Measurements from ENCODE around the gene C1GALT1.
"Not testable (repeated sequence)": the region's sequence is repeated elsewhere in the genome, so short reads cannot be mapped to it uniquely, and the experiment has no call there.

Gene C1GALT1

DNA sequence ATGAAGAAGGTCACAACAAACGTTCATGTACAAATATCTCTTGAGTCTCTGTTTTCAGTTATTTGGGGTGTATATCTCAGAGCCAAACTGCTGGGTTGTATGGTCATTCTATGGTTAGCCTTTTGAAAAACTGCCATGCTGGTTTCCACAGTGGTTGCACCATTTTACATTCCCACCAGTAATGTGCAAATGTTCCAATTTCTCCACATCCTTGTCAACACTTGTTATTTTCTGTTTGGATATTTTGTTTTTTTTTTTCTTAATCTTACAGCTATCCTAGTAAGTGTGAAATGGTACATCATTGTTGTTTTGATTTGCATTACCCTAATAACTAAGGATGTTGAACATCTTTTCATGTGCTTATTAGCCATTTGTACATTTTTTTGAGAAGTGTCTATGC lies 13.0 kb upstream of the C1GALT1 start:
- no peak for DNase-seq (ENCODE audit: low read depth)

GRCh38 chr7:7173956-7174632 lies 8.2 kb upstream of the C1GALT1 start:
- DNase-seq (ENCODE audit: low read depth), result no peak

GRCh38 chr7:7175075-7175695 lies 7.2 kb upstream of the C1GALT1 start:
- no peak for DNase-seq (ENCODE audit: low read depth)

DNA sequence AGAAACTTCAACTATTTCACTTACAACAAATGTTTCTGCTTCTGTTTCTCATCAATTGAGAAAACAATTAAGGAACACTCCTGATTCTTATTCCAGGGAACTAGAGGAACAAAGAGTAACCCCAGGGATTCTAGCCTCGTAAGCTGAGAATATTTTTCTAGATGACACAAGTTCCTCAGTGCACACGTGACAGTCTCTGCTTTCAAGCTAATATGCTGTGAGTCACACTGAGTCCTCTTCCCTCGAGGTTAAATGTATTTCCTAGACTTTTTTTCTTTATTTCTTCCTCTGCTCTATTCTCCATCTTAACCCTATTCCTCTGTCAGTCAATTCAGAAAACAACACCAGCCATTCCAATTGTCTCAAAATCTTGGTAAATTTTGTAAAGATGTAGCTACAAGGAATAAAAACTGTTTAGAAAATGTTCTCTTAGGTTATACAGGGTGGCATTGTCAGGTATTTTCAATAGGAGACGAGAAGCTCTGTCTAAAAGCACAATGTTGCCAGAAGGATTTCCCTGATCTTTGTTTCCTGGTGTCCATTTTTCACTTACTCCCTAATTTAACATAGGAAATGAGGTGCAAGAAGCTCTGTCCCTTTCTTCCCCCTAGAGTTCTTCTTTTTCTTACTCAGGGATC lies 5.8 kb upstream of the C1GALT1 start:
- no peak for DNase-seq (ENCODE audit: low read depth)

DNA sequence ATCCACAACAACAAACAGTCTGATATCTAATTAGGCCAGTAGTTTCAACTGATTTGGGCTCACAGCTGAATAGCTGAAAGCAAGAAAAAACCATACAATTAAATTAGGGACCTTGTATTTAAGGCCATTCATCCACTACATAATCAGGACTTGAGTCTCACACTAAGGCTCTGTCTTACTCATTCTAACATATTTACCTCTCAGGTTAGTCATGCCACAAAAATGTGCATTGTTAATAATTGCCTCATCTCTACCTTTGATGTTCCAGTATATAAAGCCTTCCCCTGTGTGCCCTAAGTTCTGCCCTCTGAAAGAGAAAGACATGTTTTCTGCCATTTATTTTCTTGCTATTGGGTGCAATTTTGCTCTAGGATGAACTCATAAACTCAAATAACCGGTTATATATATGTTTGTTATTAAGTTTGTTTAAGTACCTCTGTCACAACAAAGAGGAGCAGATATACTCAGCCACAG lies 5.3 kb upstream of the C1GALT1 start:
- DNase-seq (ENCODE audit: low read depth), result no peak

DNA sequence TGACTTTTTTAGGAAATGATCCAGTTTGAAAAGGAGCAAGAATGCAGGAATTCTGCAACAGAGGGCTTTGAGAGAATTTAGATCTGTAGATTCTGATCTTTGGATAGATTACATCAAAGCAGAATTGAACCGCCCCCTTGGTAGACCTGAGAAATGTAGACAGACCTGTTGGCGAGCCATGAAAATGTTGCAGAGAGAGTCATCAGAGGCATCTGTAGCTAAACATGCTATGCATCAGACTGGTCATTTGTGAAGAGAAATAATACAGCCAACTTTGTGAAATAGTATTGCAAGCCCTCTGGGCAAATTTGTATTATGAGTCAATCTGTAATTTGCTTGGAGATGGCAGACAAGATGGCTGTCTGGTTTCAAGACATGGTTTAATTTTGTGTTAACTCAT lies 4.3 kb upstream of the C1GALT1 start:
- no peak for DNase-seq (ENCODE audit: low read depth)

DNA sequence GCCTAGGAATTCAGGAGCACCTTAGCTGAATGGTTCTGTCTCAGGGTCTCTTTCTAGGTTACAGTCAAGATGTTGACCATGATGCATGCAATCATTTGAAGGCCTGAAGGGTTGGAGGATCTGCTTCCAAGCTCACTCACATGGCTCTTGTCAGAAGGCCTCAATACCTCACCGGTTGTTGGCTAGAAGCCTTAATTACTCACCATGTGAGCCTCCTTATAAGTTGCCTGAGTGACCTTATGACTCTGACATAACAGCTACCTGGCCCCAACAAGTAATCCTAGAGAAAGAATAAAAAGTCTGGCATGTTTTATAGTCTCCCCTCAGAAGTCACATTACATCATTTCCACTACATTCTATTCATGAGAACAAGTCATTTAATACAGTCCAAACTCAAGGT lies 3.4 kb upstream of the C1GALT1 start:
- DNase-seq (ENCODE audit: low read depth), result no peak

DNA sequence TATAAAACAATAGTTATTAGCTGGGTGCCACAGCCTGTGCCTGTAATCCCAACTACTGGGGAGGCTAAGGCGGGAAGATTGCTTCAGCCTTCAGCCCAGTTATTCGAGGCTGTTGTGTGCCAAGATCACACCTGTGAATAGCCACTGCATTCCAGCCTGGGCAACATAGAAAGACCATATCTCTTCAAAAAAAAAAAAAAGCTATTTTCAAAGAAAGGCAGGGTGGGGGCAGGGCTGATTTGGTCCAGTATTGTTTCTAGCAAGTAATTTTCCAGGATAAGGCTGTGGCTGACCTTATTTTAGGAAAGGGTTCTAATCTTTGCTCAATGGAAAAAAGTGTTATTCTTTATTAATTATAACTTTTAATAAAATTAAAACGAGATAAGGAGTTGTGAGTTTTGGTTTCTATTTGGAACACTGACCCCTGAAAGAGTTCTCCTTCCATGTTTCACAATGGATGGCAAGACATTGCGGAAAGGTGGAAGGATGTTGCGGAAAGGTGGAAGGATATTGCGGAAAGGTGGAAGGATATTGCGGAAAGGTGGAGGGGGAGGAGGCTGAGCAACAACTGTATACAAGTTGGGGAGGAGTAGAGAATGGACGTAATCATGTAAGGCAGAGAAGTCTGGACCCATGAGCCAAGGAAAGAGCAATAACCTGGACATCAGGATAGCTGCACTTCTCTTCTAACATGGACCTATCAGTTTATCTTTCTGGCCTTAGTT lies 1.5 kb upstream of the C1GALT1 start:
- DNase-seq (ENCODE audit: low read depth), result no peak

- DNase-seq (ENCODE audit: low read depth), result peak; percentile 29
Observed at GRCh38 chr7:7181519-7182155, 707 bp upstream of the C1GALT1 start.

GRCh38 chr7:7183061-7183837 lies 905 bp downstream of the C1GALT1 start:
- peak; percentile 17 for DNase-seq (ENCODE audit: low read depth)

- DNase-seq (ENCODE audit: low read depth), result no peak
Observed at GRCh38 chr7:7183838-7184463, 1.6 kb downstream of the C1GALT1 start.

- DNase-seq (ENCODE audit: low read depth), result no peak
Observed at GRCh38 chr7:7185371-7185989, 3.1 kb downstream of the C1GALT1 start.

GRCh38 chr7:7188091-7188490 lies 5.7 kb downstream of the C1GALT1 start:
- no peak for DNase-seq (ENCODE audit: low read depth)

DNA sequence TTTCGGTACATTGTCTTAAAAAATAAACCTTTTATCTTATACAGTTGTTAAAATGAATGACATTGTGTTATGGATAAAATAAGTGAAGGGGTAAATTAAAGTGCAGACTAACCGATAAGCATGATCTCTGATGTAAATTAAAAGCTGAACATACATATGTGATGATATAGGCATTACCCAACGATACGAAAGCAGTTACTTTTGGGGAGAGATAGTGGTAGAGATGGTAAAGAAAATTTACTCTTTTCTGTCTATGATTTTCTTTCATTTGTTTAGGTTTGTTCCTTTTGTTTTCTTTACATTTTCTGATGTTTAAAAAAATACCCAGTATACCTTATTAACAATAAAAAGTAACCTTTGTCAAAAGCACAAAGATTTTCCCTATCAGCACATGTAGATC lies 6.4 kb downstream of the C1GALT1 start:
- no peak for DNase-seq (ENCODE audit: low read depth)

DNA sequence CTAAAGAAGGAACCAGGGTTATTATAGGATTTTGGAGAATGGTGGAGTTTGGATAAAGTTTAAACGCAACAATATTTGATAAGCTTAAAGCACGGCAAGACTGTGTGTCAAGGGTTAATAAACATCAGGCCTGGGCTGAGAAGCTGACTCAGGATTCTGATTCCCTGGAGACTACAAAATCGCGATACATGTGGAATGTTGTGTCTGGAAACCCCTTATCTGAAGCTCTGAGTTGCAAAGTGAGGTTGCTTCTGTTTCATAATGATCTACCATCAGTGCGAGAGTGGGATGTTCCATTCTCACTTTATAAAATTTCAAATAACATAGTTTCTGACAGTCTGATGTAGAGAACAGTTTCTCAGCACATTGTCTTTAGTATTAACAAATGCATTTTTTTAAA lies 7.8 kb downstream of the C1GALT1 start:
- no peak for DNase-seq (ENCODE audit: low read depth)

- DNase-seq (ENCODE audit: low read depth), result no peak
Observed at GRCh38 chr7:7191137-7191536, 8.8 kb downstream of the C1GALT1 start.

DNA sequence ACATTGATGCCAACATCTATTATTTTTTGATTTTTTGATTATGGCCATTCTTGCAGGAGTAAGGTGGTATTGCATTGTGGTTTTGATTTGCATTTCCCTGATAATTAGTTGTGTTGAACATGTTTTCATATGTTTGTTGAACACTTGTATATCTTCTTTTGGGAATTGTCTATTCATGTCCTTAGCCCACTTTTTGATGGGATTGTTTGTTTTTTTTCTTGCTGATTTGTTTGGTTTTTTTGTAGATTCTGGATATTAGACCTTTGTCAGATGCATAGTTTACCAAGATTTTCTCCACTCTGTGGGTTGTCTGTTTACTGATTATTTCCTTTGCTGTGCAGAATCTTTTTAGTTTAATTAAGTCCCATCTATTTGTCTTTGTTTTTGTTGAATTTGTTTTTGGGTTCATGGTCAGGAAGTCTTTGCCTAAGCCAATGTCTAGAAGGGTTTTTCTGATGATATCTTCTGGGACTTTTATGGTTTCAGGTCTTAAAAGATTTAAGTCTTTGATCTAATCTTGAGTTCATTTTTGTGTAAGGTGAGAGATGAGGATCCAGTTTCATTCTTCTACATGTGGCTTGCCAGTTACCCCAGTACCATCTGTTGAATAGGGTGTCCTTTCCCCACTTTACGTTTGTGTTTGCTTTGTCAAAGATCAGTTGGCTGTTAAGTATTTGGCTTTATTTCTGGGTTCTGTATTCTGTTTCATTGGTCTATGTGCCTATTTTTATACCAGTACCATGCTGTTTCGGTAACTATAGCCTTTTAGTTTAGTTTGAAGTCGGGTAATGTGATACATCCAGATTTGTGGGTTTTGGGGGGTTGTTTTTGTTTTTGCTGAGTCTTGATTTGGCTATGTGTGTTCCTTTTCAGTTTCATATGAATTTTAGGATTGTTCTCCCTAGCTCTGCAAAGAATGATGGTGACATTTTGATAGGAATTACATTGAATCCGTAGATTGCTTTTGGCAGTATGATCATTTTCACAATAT lies 10.7 kb downstream of the C1GALT1 start:
- not testable (repeated sequence) for DNase-seq (ENCODE audit: low read depth)

DNA sequence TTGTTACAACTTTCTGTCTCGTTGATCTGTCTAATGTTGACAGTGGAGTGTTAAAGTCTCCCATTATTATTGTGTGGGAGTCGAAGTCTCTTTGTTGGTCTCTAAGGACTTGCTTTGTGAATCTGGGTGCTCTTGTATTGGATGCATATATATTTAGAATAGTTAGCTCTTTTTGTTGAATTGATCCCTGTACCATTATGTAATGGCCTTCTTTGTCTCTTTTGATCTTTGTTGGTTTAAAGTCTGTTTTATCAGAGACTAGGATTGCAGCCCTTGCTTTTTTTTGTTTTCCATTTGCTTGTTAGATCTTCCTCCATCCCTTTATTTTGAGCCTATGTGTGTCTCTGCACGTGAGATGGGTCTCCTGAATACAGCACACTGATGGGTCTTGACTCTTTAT lies 17.2 kb downstream of the C1GALT1 start:
- DNase-seq (ENCODE audit: low read depth), result not testable (repeated sequence)

- not testable (repeated sequence) for DNase-seq (ENCODE audit: low read depth)
Observed at GRCh38 chr7:7200255-7200654, 17.9 kb downstream of the C1GALT1 start.
